GM12873 (cell line): ENCODE data around the gene RPS2.

Source experiments
- TF ChIP-seq, protein P1 (sequence below): IDR thresholded peaks from 2 replicates; pipeline ENCODE4 v1.5.1; 2012; ENCODE audit warnings: low read depth, mild to moderate bottlenecking, moderate library complexity, low read length, control low read depth; ENCODE audit not compliant: insufficient read depth; ENCODE audit errors: missing control alignments

Gene RPS2

GRCh38 chr16:1938316-1938715 is 26.3 kb downstream of the RPS2 start:
- TF ChIP-seq, protein P1, sequence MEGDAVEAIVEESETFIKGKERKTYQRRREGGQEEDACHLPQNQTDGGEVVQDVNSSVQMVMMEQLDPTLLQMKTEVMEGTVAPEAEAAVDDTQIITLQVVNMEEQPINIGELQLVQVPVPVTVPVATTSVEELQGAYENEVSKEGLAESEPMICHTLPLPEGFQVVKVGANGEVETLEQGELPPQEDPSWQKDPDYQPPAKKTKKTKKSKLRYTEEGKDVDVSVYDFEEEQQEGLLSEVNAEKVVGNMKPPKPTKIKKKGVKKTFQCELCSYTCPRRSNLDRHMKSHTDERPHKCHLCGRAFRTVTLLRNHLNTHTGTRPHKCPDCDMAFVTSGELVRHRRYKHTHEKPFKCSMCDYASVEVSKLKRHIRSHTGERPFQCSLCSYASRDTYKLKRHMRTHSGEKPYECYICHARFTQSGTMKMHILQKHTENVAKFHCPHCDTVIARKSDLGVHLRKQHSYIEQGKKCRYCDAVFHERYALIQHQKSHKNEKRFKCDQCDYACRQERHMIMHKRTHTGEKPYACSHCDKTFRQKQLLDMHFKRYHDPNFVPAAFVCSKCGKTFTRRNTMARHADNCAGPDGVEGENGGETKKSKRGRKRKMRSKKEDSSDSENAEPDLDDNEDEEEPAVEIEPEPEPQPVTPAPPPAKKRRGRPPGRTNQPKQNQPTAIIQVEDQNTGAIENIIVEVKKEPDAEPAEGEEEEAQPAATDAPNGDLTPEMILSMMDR, result no peak

- TF ChIP-seq, protein P1, result no peak
Measured at GRCh38 chr16:1936945-1937479, 27.6 kb downstream of the RPS2 start.

- TF ChIP-seq, protein P1, result no peak
Measured at GRCh38 chr16:1933097-1933661, 31.4 kb downstream of the RPS2 start.

DNA sequence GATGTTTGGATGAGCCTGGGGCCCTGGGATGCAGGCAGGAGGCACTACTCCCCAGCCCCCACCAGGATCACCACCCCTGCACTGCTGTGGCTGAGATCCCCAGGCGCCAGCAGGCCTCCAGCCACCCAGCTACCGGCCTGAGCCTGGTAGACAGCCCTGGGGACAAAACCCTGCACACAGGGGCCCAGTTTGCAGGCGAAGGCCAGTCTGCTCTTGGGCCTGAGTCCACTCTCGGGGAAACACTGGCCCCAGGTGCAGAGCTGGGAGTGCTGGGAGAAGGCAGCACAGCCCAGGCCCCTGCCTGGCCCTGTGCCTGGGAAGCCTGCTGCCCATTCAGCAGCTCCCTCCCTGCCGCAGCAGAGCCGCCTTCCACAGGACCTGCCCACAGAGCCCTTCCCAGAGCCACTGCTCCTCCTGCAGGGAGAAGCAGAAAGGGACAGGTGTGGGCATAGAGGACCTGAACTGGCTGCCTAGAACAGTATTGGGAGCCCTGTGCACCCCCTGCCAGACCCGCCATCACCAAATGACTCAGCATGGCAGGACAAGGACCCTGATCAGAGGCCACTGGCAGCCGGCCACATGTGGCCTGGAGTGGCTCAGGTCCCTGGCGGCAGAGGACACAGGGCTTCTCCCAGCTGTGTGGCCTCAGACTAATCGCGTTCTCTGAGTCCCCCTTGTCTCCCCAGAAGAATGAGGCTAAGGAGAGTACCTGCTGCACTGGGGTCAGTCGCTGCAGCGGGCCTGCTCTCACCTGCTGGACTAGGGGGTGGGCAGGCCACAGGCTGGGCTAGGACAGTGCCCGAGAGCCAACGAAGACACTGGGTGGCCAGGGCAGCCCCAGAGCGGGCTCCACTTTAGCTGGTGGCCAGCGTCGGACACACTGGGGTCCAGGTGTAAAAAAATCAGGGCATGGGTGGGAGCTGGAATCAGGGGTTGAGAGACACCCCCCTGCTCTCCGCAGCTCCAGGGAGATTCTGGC is 32.3 kb downstream of the RPS2 start:
- TF ChIP-seq, protein P1, result no peak

DNA sequence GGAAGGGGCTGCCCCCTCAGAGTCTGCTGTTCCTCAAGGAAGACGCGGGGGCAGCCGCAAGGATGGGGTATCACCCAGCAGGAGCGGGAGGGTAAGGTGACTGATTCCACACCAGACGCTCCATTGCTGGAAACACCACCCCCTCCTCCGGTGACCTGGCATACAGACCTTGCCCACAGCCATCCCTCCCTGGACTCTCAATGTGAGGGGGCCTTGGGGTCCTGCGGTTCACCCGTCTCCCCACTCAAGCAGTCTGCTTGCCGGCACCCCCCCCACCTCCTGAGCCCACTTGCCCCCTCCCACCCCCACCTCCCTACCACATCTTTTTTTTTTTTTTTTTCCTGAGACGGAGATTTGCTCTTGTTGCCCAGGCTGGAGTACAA is 34.3 kb downstream of the RPS2 start:
- TF ChIP-seq, protein P1, result no peak

- TF ChIP-seq, protein P1, result peak; percentile 89
Measured at GRCh38 chr16:1929578-1930337, 34.9 kb downstream of the RPS2 start.
